ENCODE data around the gene UCKL1.
"Not testable (repeated sequence)": the region's sequence is repeated elsewhere in the genome, so short reads cannot be mapped to it uniquely, and the experiment has no call there.

Gene UCKL1

GRCh38 chr20:63979229-63979556 lies 23.0 kb upstream of the UCKL1 start:
- WGBS, result under 1% methylated on average over 47 of the region's 47 CpGs
- no peak overlapping the region; the same call in 1 of the 2 replicates for H3K27ac ChIP-seq (ENCODE audit: low read depth, low read length)
- H3K36me3 ChIP-seq (ENCODE audit: insufficient read depth, low read length), result peaks cover 12% of the 10 kb centered on the region
- H3K9me3 ChIP-seq (ENCODE audit: insufficient read depth, low read depth, low read length), result no peaks in the 10 kb centered on the region
- H3K4me1 ChIP-seq (ENCODE audit: insufficient read depth, low read length), result peaks cover 3% of the 10 kb centered on the region; the same call in 1 of the 2 replicates
- peak overlapping the region; percentile 35; the same call in 1 of the 2 replicates for H3K9ac ChIP-seq (ENCODE audit: low read depth, low read length)
- H3K4me3 ChIP-seq (ENCODE audit: low read length), result peak overlapping the region; percentile 87
- peaks cover 9% of the 10 kb centered on the region for H3K27me3 ChIP-seq (ENCODE audit: insufficient read depth, low read length)

- Histone ChIP-seq H3K27me3 (ENCODE audit: insufficient read depth, low read length) (peaks cover 9% of the 10 kb centered on the region), H3K9me3 (ENCODE audit: insufficient read depth, low read depth, low read length) (no peaks in the 10 kb centered on the region), H3K36me3 (ENCODE audit: insufficient read depth, low read length) (peaks cover 6% of the 10 kb centered on the region; the same call in 1 of the 2 replicates), H3K4me3 (ENCODE audit: low read length) (peak overlapping the region; percentile 87), H3K4me1 (ENCODE audit: insufficient read depth, low read length) (peaks cover 3% of the 10 kb centered on the region; the same call in 1 of the 2 replicates), H3K9ac (ENCODE audit: low read depth, low read length) (peak overlapping the region; percentile 35; the same call in 1 of the 2 replicates), H3K27ac (ENCODE audit: low read depth, low read length) (peak overlapping the region; percentile 52; the same call in 1 of the 2 replicates)
- 7% methylated on average over 50 of the region's 52 CpGs for WGBS
These were observed 22.4 kb upstream of the UCKL1 start for GRCh38 chr20:63978319-63979228.

- H3K4me1 ChIP-seq (ENCODE audit: insufficient read depth, low read length), result peaks cover 3% of the 10 kb centered on the region; the same call in 1 of the 2 replicates
- H3K4me3 ChIP-seq (ENCODE audit: low read length), result no peak overlapping the region; the same call in 1 of the 2 replicates
- no peaks in the 10 kb centered on the region for H3K9me3 ChIP-seq (ENCODE audit: insufficient read depth, low read depth, low read length)
- no peak overlapping the region for H3K9ac ChIP-seq (ENCODE audit: low read depth, low read length)
- no peak overlapping the region for H3K27ac ChIP-seq (ENCODE audit: low read depth, low read length)
- 72% methylated on average over 16 of the region's 16 CpGs for WGBS
- peaks cover 9% of the 10 kb centered on the region for H3K27me3 ChIP-seq (ENCODE audit: insufficient read depth, low read length)
- H3K36me3 ChIP-seq (ENCODE audit: insufficient read depth, low read length), result no peaks in the 10 kb centered on the region
These were observed 21.6 kb upstream of the UCKL1 start for GRCh38 chr20:63977739-63978276.

GRCh38 chr20:63976980-63977738 lies 20.9 kb upstream of the UCKL1 start:
- Histone ChIP-seq H3K9me3 (ENCODE audit: insufficient read depth, low read depth, low read length) (no peaks in the 10 kb centered on the region), H3K9ac (ENCODE audit: low read depth, low read length) (no peak overlapping the region), H3K4me3 (ENCODE audit: low read length) (no peak overlapping the region), H3K4me1 (ENCODE audit: insufficient read depth, low read length) (peaks cover 3% of the 10 kb centered on the region; the same call in 1 of the 2 replicates), H3K27me3 (ENCODE audit: insufficient read depth, low read length) (peaks cover 9% of the 10 kb centered on the region), H3K27ac (ENCODE audit: low read depth, low read length) (no peak overlapping the region), H3K36me3 (ENCODE audit: insufficient read depth, low read length) (no peaks in the 10 kb centered on the region)
- 91% methylated on average over 18 of the region's 18 CpGs for WGBS

- not testable (repeated sequence) for H3K9ac ChIP-seq (ENCODE audit: low read depth, low read length); H3K27ac ChIP-seq (ENCODE audit: low read depth, low read length); H3K9me3 ChIP-seq (ENCODE audit: insufficient read depth, low read depth, low read length); H3K4me1 ChIP-seq (ENCODE audit: insufficient read depth, low read length); H3K36me3 ChIP-seq (ENCODE audit: insufficient read depth, low read length); H3K27me3 ChIP-seq (ENCODE audit: insufficient read depth, low read length); H3K4me3 ChIP-seq (ENCODE audit: low read length)
- WGBS, result 87% methylated on average over 7 of the region's 7 CpGs
These were observed 20.3 kb upstream of the UCKL1 start for GRCh38 chr20:63976511-63976910.

- Histone ChIP-seq H3K36me3 (ENCODE audit: insufficient read depth, low read length) (no peaks in the 10 kb centered on the region), H3K4me1 (ENCODE audit: insufficient read depth, low read length) (no peaks in the 10 kb centered on the region; the same call in 1 of the 2 replicates), H3K9me3 (ENCODE audit: insufficient read depth, low read depth, low read length) (no peaks in the 10 kb centered on the region), H3K4me3 (ENCODE audit: low read length) (no peak overlapping the region), H3K27ac (ENCODE audit: low read depth, low read length) (no peak overlapping the region), H3K27me3 (ENCODE audit: insufficient read depth, low read length) (peaks cover 20% of the 10 kb centered on the region), H3K9ac (ENCODE audit: low read depth, low read length) (no peak overlapping the region)
- 88% methylated on average over 19 of the region's 19 CpGs for WGBS
These were observed 18.4 kb upstream of the UCKL1 start for GRCh38 chr20:63974402-63975200.

GRCh38 chr20:63973636-63974401 lies 17.6 kb upstream of the UCKL1 start:
- Histone ChIP-seq H3K4me3 (ENCODE audit: low read length) (peak overlapping the region; percentile 62), H3K36me3 (ENCODE audit: insufficient read depth, low read length) (no peaks in the 10 kb centered on the region), H3K27ac (ENCODE audit: low read depth, low read length) (no peak overlapping the region), H3K4me1 (ENCODE audit: insufficient read depth, low read length) (peaks cover 2% of the 10 kb centered on the region), H3K9ac (ENCODE audit: low read depth, low read length) (peak overlapping the region; percentile 62), H3K9me3 (ENCODE audit: insufficient read depth, low read depth, low read length) (no peaks in the 10 kb centered on the region), H3K27me3 (ENCODE audit: insufficient read depth, low read length) (peaks cover 20% of the 10 kb centered on the region)
- WGBS, result 15% methylated on average over 37 of the region's 37 CpGs

- peaks cover 2% of the 10 kb centered on the region; the same call in 1 of the 2 replicates for H3K36me3 ChIP-seq (ENCODE audit: insufficient read depth, low read length)
- 84% methylated on average over 3 of the region's 3 CpGs for WGBS
- peaks cover 5% of the 10 kb centered on the region for H3K9me3 ChIP-seq (ENCODE audit: insufficient read depth, low read depth, low read length)
- no peak overlapping the region for H3K27ac ChIP-seq (ENCODE audit: low read depth, low read length)
- no peak overlapping the region for H3K9ac ChIP-seq (ENCODE audit: low read depth, low read length)
- peaks cover 17% of the 10 kb centered on the region for H3K27me3 ChIP-seq (ENCODE audit: insufficient read depth, low read length)
- H3K4me1 ChIP-seq (ENCODE audit: insufficient read depth, low read length), result peaks cover 4% of the 10 kb centered on the region
- H3K4me3 ChIP-seq (ENCODE audit: low read length), result no peak overlapping the region
These were observed 16.9 kb upstream of the UCKL1 start for GRCh38 chr20:63973160-63973479.

GRCh38 chr20:63972312-63973159 lies 16.3 kb upstream of the UCKL1 start:
- peaks cover 11% of the 10 kb centered on the region for H3K9me3 ChIP-seq (ENCODE audit: insufficient read depth, low read depth, low read length)
- H3K36me3 ChIP-seq (ENCODE audit: insufficient read depth, low read length), result peaks cover 8% of the 10 kb centered on the region
- peaks cover 11% of the 10 kb centered on the region for H3K27me3 ChIP-seq (ENCODE audit: insufficient read depth, low read length)
- WGBS, result 82% methylated on average over 18 of the region's 18 CpGs
- no peak overlapping the region for H3K27ac ChIP-seq (ENCODE audit: low read depth, low read length)
- H3K4me1 ChIP-seq (ENCODE audit: insufficient read depth, low read length), result peaks cover 4% of the 10 kb centered on the region
- no peak overlapping the region for H3K9ac ChIP-seq (ENCODE audit: low read depth, low read length)
- no peak overlapping the region for H3K4me3 ChIP-seq (ENCODE audit: low read length)
